Endothelial cell of umbilical vein (primary cell): ENCODE results near the gene RNH1. TPM values are rescaled to one million over a fixed set of nuclear protein-coding genes. Genes with fewer than 3 reads are reported as not detected.

Experiments
- BruUV-seq: library from RNA; stranded (reverse); fragments of 400-500 nt; replicated peaks from 2 replicates; lab custom pipeline; 2021; lab: Mats Ljungman, UMichigan
- CTCF ChIA-PET: fragments of 300-600, 350-600 bp; sonication (Branson Sonifier 250); formaldehyde crosslinking; loops from one replicate; lab custom pipeline; 2021; ENCODE audit warnings: antibody characterized with exemption, inconsistent platforms; lab: Charles Lee
- POLR2A ChIA-PET: fragments of 300-600, 350-600 bp; sonication (Branson Sonifier 250); formaldehyde crosslinking; loops from one replicate; lab custom pipeline; 2021; ENCODE audit warnings: antibody characterized with exemption, inconsistent platforms; lab: Charles Lee
- DNase-seq: peaks from one replicate; pipeline ENCODE4 v3.0.0-alpha.2; 2011; ENCODE audit warnings: low read depth, low spot score
- FAIRE-seq: peaks from 2 replicates; lab custom pipeline; 2011; peaks lifted over from hg19 to GRCh38; lab: Jason Lieb, UNC
- H2AFZ ChIP-seq: 2 replicates; pipeline ENCODE4 v1.6.0; 2012; ENCODE audit warnings: low read depth, low read length, control low read depth, inconsistent platforms
- H3K27ac ChIP-seq: 2 replicates; pipeline ENCODE4 v1.5.1; 2011; ENCODE audit warnings: low read depth, mild to moderate bottlenecking, control low read depth, low read length, moderate library complexity; ENCODE audit not compliant: insufficient read depth
- H3K27me3 ChIP-seq, 2 experiments: 2 replicates each; pipeline versions ENCODE4 v1.6.0 to v1.6.1; 2011; ENCODE audit warnings: low read length in 2 of 2, mixed read lengths in 1 of 2; ENCODE audit not compliant: control insufficient read depth in 2 of 2, insufficient read depth in 2 of 2
- H3K36me3 ChIP-seq, 2 experiments: 2 replicates in 1 of 2; 3 replicates in 1 of 2; pipeline ENCODE4 v1.5.1; 2011; ENCODE audit warnings: low read length in 2 of 2, mild to moderate bottlenecking in 1 of 2, moderate library complexity in 1 of 2; ENCODE audit not compliant: control insufficient read depth in 2 of 2, insufficient read depth in 2 of 2; ENCODE audit errors: extremely low read depth in 1 of 2
- H3K4me1 ChIP-seq: 3 replicates; pipeline ENCODE4 v1.5.1; 2011; ENCODE audit warnings: mild to moderate bottlenecking, low read length; ENCODE audit not compliant: control insufficient read depth, insufficient read depth; ENCODE audit errors: extremely low read depth
- H3K4me2 ChIP-seq: 2 replicates; pipeline ENCODE4 v1.6.1; 2011; ENCODE audit warnings: low read length, control low read depth, mixed read lengths; ENCODE audit not compliant: insufficient read depth
- H3K4me3 ChIP-seq, 3 experiments: fragments of 200-600 bp in 1 of 3; sonication (generic), shearing (Covaris generic) in 1 of 3; replicated peaks in 1 of 3; 2 replicates each; pipeline ENCODE4 v1.5.1; 2011 to 2016; ENCODE audit warnings: control low read depth in 3 of 3, low read length in 3 of 3, mild to moderate bottlenecking in 2 of 3, inconsistent platforms in 1 of 3, low read depth in 1 of 3, moderate library complexity in 1 of 3; ENCODE audit not compliant: insufficient read depth in 1 of 3
- H3K79me2 ChIP-seq: 2 replicates; pipeline ENCODE4 v1.6.0; 2012; ENCODE audit warnings: low read length, inconsistent platforms; ENCODE audit not compliant: control insufficient read depth, insufficient read depth
- H3K9ac ChIP-seq: replicated peaks from 2 replicates; pipeline ENCODE3; 2011; ENCODE audit warnings: low read length, control low read depth; ENCODE audit not compliant: insufficient read depth; ENCODE audit errors: extremely low read depth
- H3K9me1 ChIP-seq: replicated peaks from 3 replicates; pipeline ENCODE4 v1.6.0; 2011; ENCODE audit warnings: mild to moderate bottlenecking, low read length; ENCODE audit not compliant: control insufficient read depth, insufficient read depth; ENCODE audit errors: extremely low read depth
- H3K9me3 ChIP-seq: replicated peaks from 2 replicates; pipeline ENCODE4 v1.5.1; 2012; ENCODE audit warnings: low read length, inconsistent platforms; ENCODE audit not compliant: control insufficient read depth, insufficient read depth
- H4K20me1 ChIP-seq: replicated peaks from 2 replicates; pipeline ENCODE3; 2011; ENCODE audit warnings: mild to moderate bottlenecking, low read length; ENCODE audit not compliant: control insufficient read depth, insufficient read depth; ENCODE audit errors: extremely low read depth
- CTCF ChIP-seq, 2 donors: IDR thresholded peaks; 1 replicate in 1 of 2; 2 replicates in 1 of 2; pipeline ENCODE4 v1.5.1; 2011; ENCODE audit warnings: low read length in 2 of 2, mild to moderate bottlenecking in 2 of 2, moderate library complexity in 2 of 2, control low read depth in 1 of 2, inconsistent platforms in 1 of 2, low read depth in 1 of 2; ENCODE audit not compliant: insufficient read depth in 1 of 2; ENCODE audit errors: extremely low read depth in 1 of 2
- EZH2 ChIP-seq: IDR thresholded peaks from 2 replicates; pipeline ENCODE4 v1.6.1; 2012; ENCODE audit warnings: borderline replicate concordance, low read depth, mild to moderate bottlenecking, moderate library complexity, low read length, inconsistent platforms; ENCODE audit not compliant: severe bottlenecking
- FOS ChIP-seq: IDR thresholded peaks from 2 replicates; pipeline ENCODE4 v1.6.1; 2011; ENCODE audit warnings: mild to moderate bottlenecking, low read length, moderate library complexity, borderline replicate concordance; ENCODE audit not compliant: insufficient read depth
- GATA2 ChIP-seq: IDR thresholded peaks from 2 replicates; pipeline ENCODE4 v1.7.0; 2011; ENCODE audit warnings: low read depth, mild to moderate bottlenecking, moderate library complexity, mixed read lengths, low read length; ENCODE audit not compliant: insufficient read length, insufficient read depth
- JUN ChIP-seq: IDR thresholded peaks from 2 replicates; pipeline ENCODE4 v1.6.1; 2011; ENCODE audit warnings: borderline replicate concordance, low read depth; ENCODE audit not compliant: insufficient read length, insufficient read depth
- MAX ChIP-seq: IDR thresholded peaks from 2 replicates; pipeline ENCODE4 v1.6.1; 2011; ENCODE audit not compliant: insufficient read depth, insufficient read length
- MYC ChIP-seq: IDR thresholded peaks from one replicate; pipeline ENCODE4 v1.6.1; 2011; ENCODE audit warnings: mild to moderate bottlenecking, low read depth, low read length
- POLR2A ChIP-seq: IDR thresholded peaks from 2 replicates; pipeline ENCODE4 v1.6.1; 2012; ENCODE audit warnings: low read depth, mild to moderate bottlenecking, control low read depth, low read length
- POLR2AphosphoS5 ChIP-seq: IDR thresholded peaks from 2 replicates; pipeline ENCODE4 v1.6.1; 2012; ENCODE audit warnings: low read depth, mild to moderate bottlenecking, control low read depth, low read length, moderate library complexity; ENCODE audit not compliant: insufficient read depth
- dilution Hi-C: fragments of 300-500 bp; cut with MboI; formaldehyde crosslinking; loops from one replicate; pipeline ENCODE4 v1.15.0; 2019; ENCODE audit warnings: low sequenced_read_pairs; ENCODE audit not compliant: extremely low pct_ligation_motif_present
- intact Hi-C: fragments of 100-400 bp; cut with micrococcal nuclease; formaldehyde crosslinking; loops from one replicate; pipeline ENCODE4 v1.10.0; 2022
- polyA plus RNA-seq, 4 experiments: library from polyadenylated mRNA; depleted of rRNA in 3 of 4; stranded (reverse) in 3 of 4; unstranded in 1 of 4; fragments of >200 nt; gene quantifications; 2 replicates each; pipeline versions ENCODE4 v1.2.1 to v1.2.3, GENCODE V29; 2011 to 2012; ENCODE audit warnings: missing spikeins in 1 of 4
- total RNA-seq: library from RNA; stranded (reverse); gene quantifications from 2 replicates; pipeline ENCODE4 v1.2.3, GENCODE V29; 2021

RNH1 gene
- total and polyA plus RNA-seq, 2 donors (not counting 3 experiments of a cell fraction or from before 2014, with no cell fraction given), result 144 to 198 TPM

- no peaks in the 10 kb centered on the region for H3K9me3 ChIP-seq
- H2AFZ ChIP-seq, result no peak overlapping the region
- H3K27me3 ChIP-seq, result peaks cover 13 to 21% of the 10 kb centered on the region in 2 experiments
- no peak overlapping the region for H3K9ac ChIP-seq
- POLR2A ChIA-PET, result no interaction called here
- H3K4me3 ChIP-seq, result no peak overlapping the region
- dilution Hi-C loops, result no loop called here
- intact Hi-C loops, result no loop called here
- H3K9me1 ChIP-seq, result no peaks in the 10 kb centered on the region
- H3K27ac ChIP-seq, result no peak overlapping the region
- no peaks in the 10 kb centered on the region for H3K79me2 ChIP-seq
- BruUV-seq, result no TSS peak
- CTCF ChIA-PET, result no interaction called here
- no peak for TF ChIP-seq MYC
- TF ChIP-seq JUN, result no peak
- no peak for TF ChIP-seq POLR2AphosphoS5
- no peak for TF ChIP-seq GATA2
- TF ChIP-seq CTCF (IDR thresholded peaks at IDR 0.05; ENCODE audit: extremely low read depth in 1 of 2, insufficient read depth in 1 of 2, low read depth in 1 of 2, low read length in 2 of 2), result no peak
- TF ChIP-seq EZH2, result no peak
- no peak for TF ChIP-seq POLR2A
- no peak for TF ChIP-seq MAX
- TF ChIP-seq FOS, result no peak
- no peak overlapping the region for H3K4me2 ChIP-seq
- no peak for FAIRE-seq
- H3K4me1 ChIP-seq, result peaks cover 3% of the 10 kb centered on the region
- no peaks in the 10 kb centered on the region for H3K36me3 ChIP-seq
- no peak for DNase-seq
- no peaks in the 10 kb centered on the region for H4K20me1 ChIP-seq
These were observed 46.3 kb upstream of the RNH1 start for GRCh38 chr11:553083-553987.
